ENCODE data around the gene RBMS3.

The RBMS3 gene

GRCh38 chr3:29538610-29538958 lies 257.7 kb downstream of the RBMS3 start:
- H3K36me3 ChIP-seq (ENCODE audit: insufficient read depth, low read length): no peaks in the 10 kb centered on the region
- H3K4me3 ChIP-seq (ENCODE audit: low read length): no peak overlapping the region
- H3K9ac ChIP-seq (ENCODE audit: low read depth, low read length): no peak overlapping the region
- H3K9me3 ChIP-seq (replicated peaks; ENCODE audit: low read length): no peaks in the 10 kb centered on the region
- H3K27me3 ChIP-seq (ENCODE audit: control insufficient read depth, insufficient read depth, low read length): no peaks in the 10 kb centered on the region
- H3K4me2 ChIP-seq (ENCODE audit: low read length): no peak overlapping the region
- peaks cover 12% of the 10 kb centered on the region for H3K4me1 ChIP-seq (ENCODE audit: control insufficient read depth, insufficient read depth, low read length)

- no peaks in the 10 kb centered on the region for H3K27me3 ChIP-seq (ENCODE audit: control insufficient read depth, insufficient read depth, low read length)
- no peaks in the 10 kb centered on the region for H3K9me3 ChIP-seq (replicated peaks; ENCODE audit: low read length)
- H3K4me2 ChIP-seq (ENCODE audit: low read length): no peak overlapping the region
- no peaks in the 10 kb centered on the region for H3K36me3 ChIP-seq (ENCODE audit: insufficient read depth, low read length)
- no peak overlapping the region for H3K9ac ChIP-seq (ENCODE audit: low read depth, low read length)
- no peak overlapping the region for H3K4me3 ChIP-seq (ENCODE audit: low read length)
- peaks cover 12% of the 10 kb centered on the region for H3K4me1 ChIP-seq (ENCODE audit: control insufficient read depth, insufficient read depth, low read length)
Measured at GRCh38 chr3:29540544-29540943, 259.7 kb downstream of the RBMS3 start.

GRCh38 chr3:29544701-29545363 lies 264.0 kb downstream of the RBMS3 start:
- Histone ChIP-seq H3K36me3 (ENCODE audit: insufficient read depth, low read length) (peaks cover 2% of the 10 kb centered on the region), H3K27me3 (ENCODE audit: control insufficient read depth, insufficient read depth, low read length) (no peaks in the 10 kb centered on the region), H3K9me3 (replicated peaks; ENCODE audit: low read length) (no peaks in the 10 kb centered on the region), H3K4me1 (ENCODE audit: control insufficient read depth, insufficient read depth, low read length) (no peaks in the 10 kb centered on the region), H3K4me3 (ENCODE audit: low read length) (no peak overlapping the region), H3K9ac (ENCODE audit: low read depth, low read length) (no peak overlapping the region), H3K4me2 (ENCODE audit: low read length) (no peak overlapping the region)

- H3K4me3 ChIP-seq (ENCODE audit: low read length): no peak overlapping the region
- no peaks in the 10 kb centered on the region for H3K27me3 ChIP-seq (ENCODE audit: control insufficient read depth, insufficient read depth, low read length)
- no peak overlapping the region for H3K9ac ChIP-seq (ENCODE audit: low read depth, low read length)
- no peaks in the 10 kb centered on the region for H3K9me3 ChIP-seq (replicated peaks; ENCODE audit: low read length)
- H3K36me3 ChIP-seq (ENCODE audit: insufficient read depth, low read length): peaks cover 2% of the 10 kb centered on the region
- H3K4me2 ChIP-seq (ENCODE audit: low read length): no peak overlapping the region
- no peaks in the 10 kb centered on the region for H3K4me1 ChIP-seq (ENCODE audit: control insufficient read depth, insufficient read depth, low read length)
Measured at GRCh38 chr3:29545615-29546014, 264.7 kb downstream of the RBMS3 start.

- H3K27me3 ChIP-seq (ENCODE audit: control insufficient read depth, insufficient read depth, low read length): no peaks in the 10 kb centered on the region
- no peak overlapping the region for H3K4me3 ChIP-seq (ENCODE audit: low read length)
- peaks cover 5% of the 10 kb centered on the region for H3K4me1 ChIP-seq (ENCODE audit: control insufficient read depth, insufficient read depth, low read length)
- peaks cover 7% of the 10 kb centered on the region for H3K36me3 ChIP-seq (ENCODE audit: insufficient read depth, low read length)
- no peaks in the 10 kb centered on the region for H3K9me3 ChIP-seq (replicated peaks; ENCODE audit: low read length)
- no peak overlapping the region for H3K9ac ChIP-seq (ENCODE audit: low read depth, low read length)
- H3K4me2 ChIP-seq (ENCODE audit: low read length): no peak overlapping the region
Measured at GRCh38 chr3:29552051-29552450, 271.2 kb downstream of the RBMS3 start.

GRCh38 chr3:29554566-29554965 lies 273.7 kb downstream of the RBMS3 start:
- Histone ChIP-seq H3K9ac (ENCODE audit: low read depth, low read length) (no peak overlapping the region), H3K36me3 (ENCODE audit: insufficient read depth, low read length) (peaks cover 4% of the 10 kb centered on the region), H3K4me3 (ENCODE audit: low read length) (no peak overlapping the region), H3K27me3 (ENCODE audit: control insufficient read depth, insufficient read depth, low read length) (no peaks in the 10 kb centered on the region), H3K4me2 (ENCODE audit: low read length) (no peak overlapping the region), H3K4me1 (ENCODE audit: control insufficient read depth, insufficient read depth, low read length) (peaks cover 5% of the 10 kb centered on the region), H3K9me3 (replicated peaks; ENCODE audit: low read length) (no peaks in the 10 kb centered on the region)

- H3K4me2 ChIP-seq (ENCODE audit: low read length): no peak overlapping the region
- peaks cover 4% of the 10 kb centered on the region for H3K36me3 ChIP-seq (ENCODE audit: insufficient read depth, low read length)
- no peaks in the 10 kb centered on the region for H3K27me3 ChIP-seq (ENCODE audit: control insufficient read depth, insufficient read depth, low read length)
- peaks cover 5% of the 10 kb centered on the region for H3K4me1 ChIP-seq (ENCODE audit: control insufficient read depth, insufficient read depth, low read length)
- no peaks in the 10 kb centered on the region for H3K9me3 ChIP-seq (replicated peaks; ENCODE audit: low read length)
- no peak overlapping the region for H3K4me3 ChIP-seq (ENCODE audit: low read length)
- H3K9ac ChIP-seq (ENCODE audit: low read depth, low read length): no peak overlapping the region
Measured at GRCh38 chr3:29555590-29555989, 274.7 kb downstream of the RBMS3 start.

GRCh38 chr3:29557186-29557585 lies 276.3 kb downstream of the RBMS3 start:
- H3K4me3 ChIP-seq (ENCODE audit: low read length): no peak overlapping the region

GRCh38 chr3:29557825-29558224 lies 277.0 kb downstream of the RBMS3 start:
- Histone ChIP-seq H3K4me3 (ENCODE audit: low read length) (no peak overlapping the region), H3K27me3 (ENCODE audit: control insufficient read depth, insufficient read depth, low read length) (no peaks in the 10 kb centered on the region), H3K4me1 (ENCODE audit: control insufficient read depth, insufficient read depth, low read length) (peaks cover 5% of the 10 kb centered on the region), H3K9ac (ENCODE audit: low read depth, low read length) (no peak overlapping the region), H3K36me3 (ENCODE audit: insufficient read depth, low read length) (peaks cover 4% of the 10 kb centered on the region), H3K9me3 (replicated peaks; ENCODE audit: low read length) (no peaks in the 10 kb centered on the region), H3K4me2 (ENCODE audit: low read length) (no peak overlapping the region)

More at GRCh38 chr3:29557186-29557585, 276.3 kb downstream of the RBMS3 start:
- Histone ChIP-seq H3K27me3 (ENCODE audit: control insufficient read depth, insufficient read depth, low read length) (no peaks in the 10 kb centered on the region), H3K4me1 (ENCODE audit: control insufficient read depth, insufficient read depth, low read length) (peaks cover 5% of the 10 kb centered on the region), H3K36me3 (ENCODE audit: insufficient read depth, low read length) (peaks cover 4% of the 10 kb centered on the region), H3K4me2 (ENCODE audit: low read length) (no peak overlapping the region), H3K9ac (ENCODE audit: low read depth, low read length) (no peak overlapping the region), H3K9me3 (replicated peaks; ENCODE audit: low read length) (no peaks in the 10 kb centered on the region)

GRCh38 chr3:29559741-29560465 lies 279.0 kb downstream of the RBMS3 start:
- H3K9me3 ChIP-seq (replicated peaks; ENCODE audit: low read length): no peaks in the 10 kb centered on the region
- H3K4me2 ChIP-seq (ENCODE audit: low read length): no peak overlapping the region
- no peak overlapping the region for H3K4me3 ChIP-seq (ENCODE audit: low read length)

GRCh38 chr3:29561651-29562149 lies 280.8 kb downstream of the RBMS3 start:
- Histone ChIP-seq H3K36me3 (ENCODE audit: insufficient read depth, low read length) (peaks cover 2% of the 10 kb centered on the region), H3K4me1 (ENCODE audit: control insufficient read depth, insufficient read depth, low read length) (peaks cover 8% of the 10 kb centered on the region), H3K4me2 (ENCODE audit: low read length) (no peak overlapping the region), H3K27me3 (ENCODE audit: control insufficient read depth, insufficient read depth, low read length) (no peaks in the 10 kb centered on the region), H3K9ac (ENCODE audit: low read depth, low read length) (no peak overlapping the region), H3K4me3 (ENCODE audit: low read length) (no peak overlapping the region), H3K9me3 (replicated peaks; ENCODE audit: low read length) (no peaks in the 10 kb centered on the region)

More at GRCh38 chr3:29559741-29560465, 279.0 kb downstream of the RBMS3 start:
- H3K4me1 ChIP-seq (ENCODE audit: control insufficient read depth, insufficient read depth, low read length): peaks cover 6% of the 10 kb centered on the region
- no peaks in the 10 kb centered on the region for H3K27me3 ChIP-seq (ENCODE audit: control insufficient read depth, insufficient read depth, low read length)
- H3K9ac ChIP-seq (ENCODE audit: low read depth, low read length): no peak overlapping the region
- peaks cover 4% of the 10 kb centered on the region for H3K36me3 ChIP-seq (ENCODE audit: insufficient read depth, low read length)

GRCh38 chr3:29565236-29565635 lies 284.4 kb downstream of the RBMS3 start:
- no peak overlapping the region for H3K4me2 ChIP-seq (ENCODE audit: low read length)
- no peaks in the 10 kb centered on the region for H3K27me3 ChIP-seq (ENCODE audit: control insufficient read depth, insufficient read depth, low read length)
- no peaks in the 10 kb centered on the region for H3K9me3 ChIP-seq (replicated peaks; ENCODE audit: low read length)

More at GRCh38 chr3:29565236-29565635, 284.4 kb downstream of the RBMS3 start:
- Histone ChIP-seq H3K4me3 (ENCODE audit: low read length) (no peak overlapping the region), H3K9ac (ENCODE audit: low read depth, low read length) (no peak overlapping the region), H3K4me1 (ENCODE audit: control insufficient read depth, insufficient read depth, low read length) (peaks cover 8% of the 10 kb centered on the region), H3K36me3 (ENCODE audit: insufficient read depth, low read length) (no peaks in the 10 kb centered on the region)
